ENCODE measurements around the gene UBA3. TPM values are rescaled to one million over a fixed set of nuclear protein-coding genes. Genes with fewer than 3 reads are reported as not detected.

Gene UBA3
- total RNA-seq, 1 donor from 2014 or later = 144 TPM

GRCh38 chr3:69063636-69064035 is 16.5 kb downstream of the UBA3 start:
- no peak overlapping the region for H2AFZ ChIP-seq (replicated peaks)
- H3K4me2 ChIP-seq = no peak overlapping the region
- no peak for DNase-seq (ENCODE audit: low spot score)
- H3K36me3 ChIP-seq = peaks cover 31% of the 10 kb centered on the region
- no peaks in the 10 kb centered on the region for H3F3A ChIP-seq (ENCODE audit: low read depth)
- no peaks in the 10 kb centered on the region for H3K4me1 ChIP-seq
- no peak overlapping the region for H3K4me3 ChIP-seq
- Mint-ChIP-seq H3K4me1 (no peaks in the 10 kb centered on the region), H3K9me3 (no peaks in the 10 kb centered on the region), H3K27me3 (ENCODE audit: insufficient read depth, low read depth) (no peaks in the 10 kb centered on the region), H3K27ac (no peak overlapping the region), H3K4me3 (no peak overlapping the region), H3K36me3 (peaks cover 35% of the 10 kb centered on the region)
- H3K27me3 ChIP-seq = no peaks in the 10 kb centered on the region
- H3K27ac ChIP-seq = no peak overlapping the region
- no peak overlapping the region for H3K9ac ChIP-seq
- no peaks in the 10 kb centered on the region for H4K20me1 ChIP-seq (ENCODE audit: low read depth)
- no peaks in the 10 kb centered on the region for H3K9me3 ChIP-seq (ENCODE audit: low read depth)
- H3K79me2 ChIP-seq (ENCODE audit: low read depth) = no peaks in the 10 kb centered on the region
- TF ChIP-seq EZH2phosphoT487 (IDR thresholded peaks at IDR 0.05) (no peak), EZH2 (IDR thresholded peaks at IDR 0.05) (no peak), CTCF (IDR thresholded peaks at IDR 0.05) (no peak)

- H3K4me1 ChIP-seq = no peaks in the 10 kb centered on the region
- Mint-ChIP-seq H3K4me3 (no peak overlapping the region), H3K4me1 (no peaks in the 10 kb centered on the region), H3K27ac (no peak overlapping the region), H3K27me3 (ENCODE audit: insufficient read depth, low read depth) (no peaks in the 10 kb centered on the region), H3K36me3 (peaks cover 38% of the 10 kb centered on the region), H3K9me3 (no peaks in the 10 kb centered on the region)
- DNase-seq (ENCODE audit: low spot score) = no peak
- H3K4me2 ChIP-seq = no peak overlapping the region
- H3K79me2 ChIP-seq (ENCODE audit: low read depth) = no peaks in the 10 kb centered on the region
- no peak overlapping the region for H3K9ac ChIP-seq
- no peak overlapping the region for H2AFZ ChIP-seq (replicated peaks)
- H3K36me3 ChIP-seq = peaks cover 39% of the 10 kb centered on the region
- no peak overlapping the region for H3K4me3 ChIP-seq
- no peak overlapping the region for H3K27ac ChIP-seq
- H3F3A ChIP-seq (ENCODE audit: low read depth) = no peaks in the 10 kb centered on the region
- no peaks in the 10 kb centered on the region for H4K20me1 ChIP-seq (ENCODE audit: low read depth)
- H3K9me3 ChIP-seq (ENCODE audit: low read depth) = no peaks in the 10 kb centered on the region
- TF ChIP-seq CTCF (IDR thresholded peaks at IDR 0.05) (no peak), EZH2 (IDR thresholded peaks at IDR 0.05) (no peak), EZH2phosphoT487 (IDR thresholded peaks at IDR 0.05) (no peak)
- H3K27me3 ChIP-seq = no peaks in the 10 kb centered on the region
These were observed 20.5 kb downstream of the UBA3 start for GRCh38 chr3:69059688-69060087.

GRCh38 chr3:69058947-69059224 is 21.3 kb downstream of the UBA3 start:
- H3K27me3 ChIP-seq = no peaks in the 10 kb centered on the region
- no peak for DNase-seq (ENCODE audit: low spot score)
- H3K4me3 ChIP-seq = no peak overlapping the region
- Mint-ChIP-seq H3K9me3 (no peaks in the 10 kb centered on the region), H3K4me3 (no peak overlapping the region), H3K27ac (no peak overlapping the region), H3K4me1 (no peaks in the 10 kb centered on the region), H3K27me3 (ENCODE audit: insufficient read depth, low read depth) (no peaks in the 10 kb centered on the region), H3K36me3 (peaks cover 36% of the 10 kb centered on the region)
- peaks cover 36% of the 10 kb centered on the region for H3K36me3 ChIP-seq
- H3K79me2 ChIP-seq (ENCODE audit: low read depth) = no peaks in the 10 kb centered on the region
- no peaks in the 10 kb centered on the region for H3K9me3 ChIP-seq (ENCODE audit: low read depth)
- H3K27ac ChIP-seq = no peak overlapping the region
- H3K4me1 ChIP-seq = no peaks in the 10 kb centered on the region
- TF ChIP-seq CTCF (IDR thresholded peaks at IDR 0.05) = no peak
- TF ChIP-seq EZH2 (IDR thresholded peaks at IDR 0.05) = no peak
- no peak for TF ChIP-seq EZH2phosphoT487 (IDR thresholded peaks at IDR 0.05)
- H4K20me1 ChIP-seq (ENCODE audit: low read depth) = no peaks in the 10 kb centered on the region
- no peak overlapping the region for H3K4me2 ChIP-seq
- peaks cover under 1% of the 10 kb centered on the region for H3F3A ChIP-seq (ENCODE audit: low read depth)
- no peak overlapping the region for H2AFZ ChIP-seq (replicated peaks)
- H3K9ac ChIP-seq = no peak overlapping the region

Data from neural progenitor cell (in vitro differentiated cells).